Neuronal stem cell (in vitro differentiated cells): ENCODE data around the gene AGPAT2.

Experiments used
- DNase-seq: peaks from one replicate; pipeline ENCODE4 v3.0.0-alpha.2; 2013; ENCODE audit warnings: low spot score
- H2AFZ ChIP-seq: one replicate; pipeline ENCODE4 v1.6.1; 2013; ENCODE audit warnings: mild to moderate bottlenecking, low read length, inconsistent platforms
- H2AK5ac ChIP-seq: 2 replicates; pipeline ENCODE4 v1.6.1; 2013; ENCODE audit warnings: low read depth, mild to moderate bottlenecking, inconsistent platforms, low read length, moderate library complexity, mixed read lengths
- H2BK120ac ChIP-seq: 2 replicates; pipeline ENCODE4 v1.6.1; 2013; ENCODE audit warnings: low read depth, mild to moderate bottlenecking, inconsistent platforms, low read length, moderate library complexity, mixed read lengths
- H2BK12ac ChIP-seq: one replicate; pipeline ENCODE4 v1.6.1; 2013; ENCODE audit warnings: low read length, inconsistent platforms
- H2BK15ac ChIP-seq: 2 replicates; pipeline ENCODE4 v1.6.1; 2013; ENCODE audit warnings: mild to moderate bottlenecking, low read length, inconsistent platforms, mixed read lengths
- H2BK5ac ChIP-seq: one replicate; pipeline ENCODE4 v1.6.1; 2013; ENCODE audit warnings: inconsistent platforms, mild to moderate bottlenecking, low read length, moderate library complexity
- H3K14ac ChIP-seq: one replicate; pipeline ENCODE4 v1.6.1; 2013; ENCODE audit warnings: low read length, inconsistent platforms
- H3K18ac ChIP-seq: 2 replicates; pipeline ENCODE4 v1.6.1; 2013; ENCODE audit warnings: low read length, inconsistent platforms
- H3K23ac ChIP-seq: 2 replicates; pipeline ENCODE4 v1.6.1; 2013; ENCODE audit warnings: low read depth, mild to moderate bottlenecking, mixed read lengths, low read length, inconsistent platforms; ENCODE audit not compliant: poor library complexity
- H3K27ac ChIP-seq: replicated peaks from 3 replicates; pipeline ENCODE4 v1.5.1; 2013; ENCODE audit warnings: low read length, inconsistent platforms
- H3K27me3 ChIP-seq, 3 experiments: 2 replicates each; pipeline ENCODE4 v1.6.1; 2013; ENCODE audit warnings: low read length in 3 of 3, mild to moderate bottlenecking in 2 of 3, inconsistent platforms in 1 of 3, low read depth in 1 of 3, mixed read lengths in 1 of 3, moderate library complexity in 1 of 3; ENCODE audit not compliant: control insufficient read depth in 3 of 3, insufficient read depth in 3 of 3
- H3K36me3 ChIP-seq, 2 donors: replicated peaks in 1 of 2; 2 replicates each; pipeline ENCODE4 v1.6.1; 2013; ENCODE audit warnings: low read length in 2 of 2; ENCODE audit not compliant: control insufficient read depth in 2 of 2, insufficient read depth in 2 of 2
- H3K4ac ChIP-seq: 2 replicates; pipeline ENCODE4 v1.6.1; 2013; ENCODE audit warnings: inconsistent platforms, mild to moderate bottlenecking, low read length, moderate library complexity
- H3K4me1 ChIP-seq, 2 donors: 1 replicate in 1 of 2; 2 replicates in 1 of 2; pipeline ENCODE4 v1.6.1; 2013; ENCODE audit warnings: low read length in 2 of 2, low read depth in 1 of 2; ENCODE audit not compliant: control insufficient read depth in 2 of 2, insufficient read depth in 1 of 2
- H3K4me2 ChIP-seq: one replicate; pipeline ENCODE4 v1.6.1; 2013; ENCODE audit warnings: mild to moderate bottlenecking, low read length, inconsistent platforms; ENCODE audit not compliant: insufficient read depth, poor library complexity, severe bottlenecking
- H3K4me3 ChIP-seq, 2 donors: 2 replicates each; pipeline ENCODE4 v1.5.1; 2013; ENCODE audit warnings: low read length in 2 of 2, mild to moderate bottlenecking in 2 of 2, inconsistent platforms in 1 of 2, moderate library complexity in 1 of 2
- H3K79me1 ChIP-seq: one replicate; pipeline ENCODE4 v1.6.1; 2013; ENCODE audit warnings: low read depth, mild to moderate bottlenecking, inconsistent platforms, low read length, moderate library complexity
- H3K9ac ChIP-seq: one replicate; pipeline ENCODE4 v1.6.1; 2013; ENCODE audit warnings: mild to moderate bottlenecking, low read depth, low read length, inconsistent platforms; ENCODE audit not compliant: poor library complexity
- H3K9me3 ChIP-seq, 2 donors: replicated peaks in 1 of 2; 2 replicates each; pipeline versions ENCODE3 to v1.6.1; 2013; ENCODE audit warnings: low read length in 2 of 2, mild to moderate bottlenecking in 2 of 2, inconsistent platforms in 1 of 2, low read depth in 1 of 2, mixed read lengths in 1 of 2, moderate library complexity in 1 of 2; ENCODE audit not compliant: control insufficient read depth in 2 of 2, insufficient read depth in 1 of 2
- H4K8ac ChIP-seq: one replicate; pipeline ENCODE4 v1.6.1; 2013; ENCODE audit warnings: low read depth, mild to moderate bottlenecking, inconsistent platforms, low read length, moderate library complexity
- H4K91ac ChIP-seq: one replicate; pipeline ENCODE4 v1.6.1; 2013; ENCODE audit warnings: low read length, low read depth, mild to moderate bottlenecking, inconsistent platforms; ENCODE audit not compliant: poor library complexity
- WGBS, 2 donors: extraction: QIAGEN DNeasy Blood & Tissue Kit; methylation state at CpG; one replicate each; pipeline ENCODE4 v1.1.7; 2013; ENCODE audit warnings: missing lambda C conversion rate in 2 of 2, mixed read lengths in 1 of 2; ENCODE audit not compliant: insufficient read length in 2 of 2, insufficient replicate concordance in 1 of 2; ENCODE audit errors: extremely low coverage in 2 of 2; 5-methylcytosine and 5-hydroxymethylcytosine counted together

Gene AGPAT2

GRCh38 chr9:136662326-136662655, 25.0 kb downstream of the AGPAT2 start:
- H2AFZ ChIP-seq = peak overlapping the region; percentile 74
- H2BK120ac ChIP-seq = no peak overlapping the region
- no peaks in the 10 kb centered on the region for H3K9me3 ChIP-seq
- H4K91ac ChIP-seq = no peak overlapping the region
- H2BK15ac ChIP-seq = peak overlapping the region; percentile 49
- H4K8ac ChIP-seq = no peak overlapping the region
- H3K4me2 ChIP-seq = no peak overlapping the region
- H3K79me1 ChIP-seq = peaks cover 5% of the 10 kb centered on the region
- H3K4ac ChIP-seq = no peak overlapping the region
- H3K23ac ChIP-seq = peak overlapping the region; percentile 73
- peak overlapping the region; percentile 13 for H2BK5ac ChIP-seq
- H3K27ac ChIP-seq = no peak overlapping the region
- DNase-seq = no peak
- H3K18ac ChIP-seq = peak overlapping the region; percentile 76
- H3K9ac ChIP-seq = peak overlapping the region; percentile 12
- H3K27me3 ChIP-seq = peaks cover 0 to 30% (median 0%) of the 10 kb centered on the region in 3 experiments
- H3K4me3 ChIP-seq = no peak overlapping the region
- H2BK12ac ChIP-seq = peak overlapping the region; percentile 84
- peak overlapping the region; percentile 38 for H3K14ac ChIP-seq
- WGBS, 2 donors = no CpG with 5 or more reads among the region's 10 CpGs
- peaks cover 14 to 28% of the 10 kb centered on the region in 2 donors for H3K4me1 ChIP-seq
- peak overlapping the region; percentile 94 for H2AK5ac ChIP-seq
- H3K36me3 ChIP-seq = no peaks in the 10 kb centered on the region

GRCh38 chr9:136661641-136662325, 25.5 kb downstream of the AGPAT2 start:
- Histone ChIP-seq H3K4me1 (peaks cover 10 to 23% of the 10 kb centered on the region in 2 donors), H2BK120ac (no peak overlapping the region), H3K18ac (peak overlapping the region; percentile 76), H3K79me1 (peaks cover 5% of the 10 kb centered on the region), H3K36me3 (no peaks in the 10 kb centered on the region), H3K4ac (no peak overlapping the region), H3K4me2 (no peak overlapping the region), H2AFZ (no peak overlapping the region), H3K27ac (no peak overlapping the region), H3K9me3 (no peaks in the 10 kb centered on the region), H3K27me3 (peaks cover 0 to 30% (median 0%) of the 10 kb centered on the region in 3 experiments), H3K23ac (peak overlapping the region; percentile 73), H3K14ac (peak overlapping the region; percentile 38), H2AK5ac (peak overlapping the region; percentile 94), H2BK15ac (peak overlapping the region; percentile 49), H4K8ac (no peak overlapping the region), H4K91ac (no peak overlapping the region), H3K4me3 (no peak overlapping the region), H2BK5ac (peak overlapping the region; percentile 53), H3K9ac (no peak overlapping the region), H2BK12ac (peak overlapping the region; percentile 84)
- no peak for DNase-seq
- WGBS, 2 donors = no CpG with 5 or more reads among the region's 22 CpGs

- Histone ChIP-seq H3K9ac (peak overlapping the region; percentile 84), H2AFZ (no peak overlapping the region), H3K9me3 (no peaks in the 10 kb centered on the region), H3K4me1 (peaks cover 7 to 22% of the 10 kb centered on the region in 2 donors), H2BK120ac (no peak overlapping the region), H2AK5ac (no peak overlapping the region), H3K14ac (peak overlapping the region; percentile 38), H3K36me3 (no peaks in the 10 kb centered on the region), H3K18ac (peak overlapping the region; percentile 89), H3K79me1 (peaks cover 3% of the 10 kb centered on the region), H2BK15ac (no peak overlapping the region), H3K27ac (no peak overlapping the region), H4K91ac (no peak overlapping the region), H3K4ac (no peak overlapping the region), H2BK5ac (peak overlapping the region; percentile 53), H2BK12ac (no peak overlapping the region), H3K4me2 (no peak overlapping the region), H3K27me3 (peaks cover 0 to 27% (median 0%) of the 10 kb centered on the region in 3 experiments), H3K23ac (no peak overlapping the region), H4K8ac (no peak overlapping the region), H3K4me3 (no peak overlapping the region)
- no CpG with 5 or more reads among the region's 13 CpGs for WGBS, 2 donors
- no peak for DNase-seq
Observed at GRCh38 chr9:136660971-136661550, 26.2 kb downstream of the AGPAT2 start.
